ENCODE results near the gene C3orf49. TPM values are rescaled to one million over a fixed set of nuclear protein-coding genes. Genes with fewer than 3 reads are reported as not detected.

C3orf49 gene
- total RNA-seq, 2 experiments from 2014 or later = not detected

DNA sequence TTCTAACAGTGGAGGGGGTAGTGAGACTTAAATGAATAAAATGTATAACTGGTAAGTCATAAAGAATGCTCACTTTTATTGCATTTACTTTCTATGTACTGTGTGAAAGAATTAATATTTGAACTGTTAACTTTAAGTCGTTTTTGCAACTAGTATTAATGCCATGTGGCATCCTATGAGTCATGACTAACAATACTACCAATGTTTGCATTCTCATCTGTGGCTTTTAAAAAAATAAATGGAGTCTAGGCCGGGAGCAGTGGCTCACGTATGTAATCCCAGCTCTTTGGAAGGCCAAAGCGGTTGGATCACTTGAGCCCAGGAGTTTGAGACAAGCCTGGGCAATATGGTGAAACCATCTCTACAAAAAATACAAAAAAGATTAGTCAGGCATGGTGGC lies 5.2 kb downstream of the C3orf49 start:
- H3K27ac ChIP-seq (ENCODE audit: low read depth, low read length, poor library complexity, severe bottlenecking) = no peak overlapping the region
- H3K4me2 ChIP-seq (ENCODE audit: low read length) = no peak overlapping the region
- POLR2A ChIA-PET = interaction anchor here (1.3 kb wide), 1 partner anchor 13 kb away, joined by 4 read pairs; no protein-coding TSS in a partner anchor
- CTCF ChIA-PET (ENCODE audit: unreplicated experiment) = no interaction called here
- intact Hi-C loops (cut with micrococcal nuclease; ENCODE audit: unreplicated experiment) = no loop called here
- no peaks in the 10 kb centered on the region for H3K4me1 ChIP-seq (ENCODE audit: insufficient read depth, low read length, poor library complexity, severe bottlenecking)
- H3K36me3 ChIP-seq (ENCODE audit: insufficient read depth, low read length) = peaks cover 13% of the 10 kb centered on the region; the same call in 1 of the 2 replicates
- H3K9me3 ChIP-seq (ENCODE audit: low read length) = no peaks in the 10 kb centered on the region
- H3K4me3 ChIP-seq (ENCODE audit: low read depth, low read length, poor library complexity, severe bottlenecking) = no peak overlapping the region
- no peak for DNase-seq (ENCODE audit: low spot score)
- no peak overlapping the region for H2AFZ ChIP-seq (ENCODE audit: low read length)
- H3K9me2 ChIP-seq (ENCODE audit: insufficient read depth, low read length) = no peaks in the 10 kb centered on the region
- BruUV-seq (replicated peaks) = no TSS peak
- H3K79me2 ChIP-seq (ENCODE audit: insufficient read depth, low read depth, low read length) = no peaks in the 10 kb centered on the region
- TF ChIP-seq CTCF (conservative IDR thresholded peaks at IDR 0.05; ENCODE audit: low read length) (no peak), EZH2phosphoT487 (IDR thresholded peaks at IDR 0.05; ENCODE audit: borderline replicate concordance, low read depth, low read length) (no peak)
- H4K20me1 ChIP-seq (ENCODE audit: insufficient read depth, low read length) = no peaks in the 10 kb centered on the region

DNA sequence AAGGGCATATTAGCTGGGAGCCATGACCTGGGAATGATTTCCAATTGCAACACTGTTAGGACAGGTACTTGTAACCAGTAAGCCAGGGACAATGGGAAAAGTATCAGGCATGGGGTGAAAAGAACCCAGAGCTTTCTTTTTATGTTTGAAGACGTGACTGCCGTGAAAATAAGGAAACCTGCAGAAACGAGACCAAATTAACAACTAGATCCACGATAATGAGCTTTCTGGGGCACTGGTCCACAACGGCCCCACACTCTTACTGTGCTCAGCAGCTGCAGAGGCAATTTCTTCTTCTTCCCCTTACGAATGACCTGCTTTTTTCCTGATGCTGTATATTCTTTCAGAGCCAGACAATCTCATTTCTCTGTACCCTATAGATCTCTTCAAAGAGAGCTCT lies 11.4 kb downstream of the C3orf49 start:
- no peak for TF ChIP-seq EZH2phosphoT487 (IDR thresholded peaks at IDR 0.05; ENCODE audit: borderline replicate concordance, low read depth, low read length)
- Histone ChIP-seq H3K36me3 (ENCODE audit: insufficient read depth, low read length) (peaks cover 68% of the 10 kb centered on the region), H3K79me2 (ENCODE audit: insufficient read depth, low read depth, low read length) (no peaks in the 10 kb centered on the region), H3K4me3 (ENCODE audit: low read depth, low read length, poor library complexity, severe bottlenecking) (no peak overlapping the region), H3K9me2 (ENCODE audit: insufficient read depth, low read length) (no peaks in the 10 kb centered on the region), H3K4me1 (ENCODE audit: insufficient read depth, low read length, poor library complexity, severe bottlenecking) (no peaks in the 10 kb centered on the region), H3K4me2 (ENCODE audit: low read length) (no peak overlapping the region), H3K27ac (ENCODE audit: low read depth, low read length, poor library complexity, severe bottlenecking) (no peak overlapping the region), H2AFZ (ENCODE audit: low read length) (no peak overlapping the region), H4K20me1 (ENCODE audit: insufficient read depth, low read length) (no peaks in the 10 kb centered on the region), H3K9me3 (ENCODE audit: low read length) (no peaks in the 10 kb centered on the region)
- intact Hi-C loops (cut with micrococcal nuclease; ENCODE audit: unreplicated experiment) = no loop called here
- CTCF ChIA-PET (ENCODE audit: unreplicated experiment) = no interaction called here
- BruUV-seq (replicated peaks) = no TSS peak
- POLR2A ChIA-PET = no interaction called here
- DNase-seq (ENCODE audit: low spot score) = no peak

DNA sequence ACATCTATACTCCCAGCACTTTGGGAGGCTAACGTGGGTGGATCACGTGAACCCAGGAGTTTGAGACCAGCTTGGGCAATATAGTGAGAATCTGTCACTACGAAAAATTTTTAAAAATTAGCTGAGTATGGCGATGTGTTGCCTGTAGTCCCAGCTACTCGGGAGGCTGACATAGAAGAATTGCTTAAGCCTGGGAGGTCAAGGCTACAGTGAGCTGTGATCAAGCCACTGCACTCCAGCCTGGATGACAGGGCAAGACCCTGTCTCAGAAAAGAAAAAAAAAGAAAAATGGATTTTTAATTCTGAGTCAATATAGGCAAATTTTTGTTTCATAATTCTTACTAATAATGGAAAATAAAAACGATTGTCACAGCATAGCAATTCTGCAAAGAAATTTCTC lies 13.3 kb downstream of the C3orf49 start:
- Histone ChIP-seq H3K9me3 (ENCODE audit: low read length) (no peaks in the 10 kb centered on the region), H4K20me1 (ENCODE audit: insufficient read depth, low read length) (no peaks in the 10 kb centered on the region), H3K79me2 (ENCODE audit: insufficient read depth, low read depth, low read length) (no peaks in the 10 kb centered on the region), H3K9me2 (ENCODE audit: insufficient read depth, low read length) (no peaks in the 10 kb centered on the region), H3K36me3 (ENCODE audit: insufficient read depth, low read length) (peaks cover 79% of the 10 kb centered on the region), H3K27ac (ENCODE audit: low read depth, low read length, poor library complexity, severe bottlenecking) (no peak overlapping the region), H3K4me3 (ENCODE audit: low read depth, low read length, poor library complexity, severe bottlenecking) (no peak overlapping the region), H3K4me1 (ENCODE audit: insufficient read depth, low read length, poor library complexity, severe bottlenecking) (no peaks in the 10 kb centered on the region), H2AFZ (ENCODE audit: low read length) (no peak overlapping the region), H3K4me2 (ENCODE audit: low read length) (no peak overlapping the region)
- intact Hi-C loops (cut with micrococcal nuclease; ENCODE audit: unreplicated experiment) = no loop called here
- no TSS peak for BruUV-seq (replicated peaks)
- POLR2A ChIA-PET = interaction anchor here (0.7 to 1.7 kb wide), 3 partner anchors 176 to 905 kb away, joined by 3 to 4 read pairs (median 4); no protein-coding TSS in a partner anchor
- no peak for TF ChIP-seq EZH2phosphoT487 (IDR thresholded peaks at IDR 0.05; ENCODE audit: borderline replicate concordance, low read depth, low read length)
- TF ChIP-seq CTCF (conservative IDR thresholded peaks at IDR 0.05; ENCODE audit: low read length) = no peak
- CTCF ChIA-PET (ENCODE audit: unreplicated experiment) = no interaction called here
- DNase-seq (ENCODE audit: low spot score) = no peak
